ENCODE measurements around the gene OR9K2. TPM values are rescaled to one million over a fixed set of nuclear protein-coding genes. Genes with fewer than 3 reads are reported as not detected.
A peak's percentile ranks its signal among the peaks of the same experiment; 100 is the strongest.
"Not testable (repeated sequence)": the region's sequence is repeated elsewhere in the genome, so short reads cannot be mapped to it uniquely, and the experiment has no call there.

OR9K2 gene
- total RNA-seq (2014; rRNA removed; shearing (Covaris generic)), result not detected in 2 replicates

- no peak for DNase-seq (ENCODE audit: low spot score)
Measured at GRCh38 chr12:55126106-55126505, at the start of gene OR9K2. Gene OR9K2 (plus strand): TSS chr12:55126406. CDS start chr12:55129835, 3,429 bp downstream.

GRCh38 chr12:55092579-55092978, 33.6 kb upstream of the OR9K2 start:
- no peak for DNase-seq (ENCODE audit: low spot score)
- in situ Hi-C loops (cut with HindIII; ENCODE audit: low sequenced_read_pairs), result no loop called here

More at GRCh38 chr12:55126106-55126505, at the start of gene OR9K2:
- in situ Hi-C loops (cut with HindIII; ENCODE audit: low sequenced_read_pairs), result no loop called here

GRCh38 chr12:55112378-55112875, 13.8 kb upstream of the OR9K2 start:
- in situ Hi-C loops (cut with HindIII; ENCODE audit: low sequenced_read_pairs), result no loop called here

GRCh38 chr12:55116152-55116551, 10.1 kb upstream of the OR9K2 start:
- DNase-seq (ENCODE audit: low spot score), result no peak
- in situ Hi-C loops (cut with HindIII; ENCODE audit: low sequenced_read_pairs), result no loop called here

More at GRCh38 chr12:55112378-55112875, 13.8 kb upstream of the OR9K2 start:
- no peak for DNase-seq (ENCODE audit: low spot score)

- in situ Hi-C loops (cut with HindIII; ENCODE audit: low sequenced_read_pairs), result no loop called here
- DNase-seq (ENCODE audit: low spot score), result no peak
Measured at GRCh38 chr12:55132816-55133215, 6.6 kb downstream of the OR9K2 start.

GRCh38 chr12:55142669-55143565, 16.7 kb downstream of the OR9K2 start:
- in situ Hi-C loops (cut with HindIII; ENCODE audit: low sequenced_read_pairs), result no loop called here
- DNase-seq (ENCODE audit: low spot score), result peak; percentile 45

GRCh38 chr12:55143566-55143870, 17.3 kb downstream of the OR9K2 start:
- in situ Hi-C loops (cut with HindIII; ENCODE audit: low sequenced_read_pairs), result no loop called here
- no peak for DNase-seq (ENCODE audit: low spot score)

GRCh38 chr12:55167010-55167640, 40.9 kb downstream of the OR9K2 start:
- in situ Hi-C loops (cut with HindIII; ENCODE audit: low sequenced_read_pairs); DNase-seq (ENCODE audit: low spot score): not testable (repeated sequence)

GRCh38 chr12:55171445-55171844, 45.2 kb downstream of the OR9K2 start:
- DNase-seq (ENCODE audit: low spot score), result no peak

GRCh38 chr12:55171846-55172245, 45.6 kb downstream of the OR9K2 start:
- in situ Hi-C loops (cut with HindIII; ENCODE audit: low sequenced_read_pairs); DNase-seq (ENCODE audit: low spot score): not testable (repeated sequence)

More at GRCh38 chr12:55171445-55171844, 45.2 kb downstream of the OR9K2 start:
- in situ Hi-C loops (cut with HindIII; ENCODE audit: low sequenced_read_pairs), result no loop called here

GRCh38 chr12:55172686-55173085, 46.5 kb downstream of the OR9K2 start:
- no peak for DNase-seq (ENCODE audit: low spot score)
- in situ Hi-C loops (cut with HindIII; ENCODE audit: low sequenced_read_pairs), result no loop called here

GRCh38 chr12:55173456-55173855, 47.2 kb downstream of the OR9K2 start:
- no peak for DNase-seq (ENCODE audit: low spot score)
- in situ Hi-C loops (cut with HindIII; ENCODE audit: low sequenced_read_pairs), result no loop called here

Other genes starting within 250 kb of the OR9K2 start
- gene TESPA1, start 141.6 kb upstream of the OR9K2 start, total RNA-seq (2014; rRNA removed; shearing (Covaris generic)), result not detected in 2 replicates
- not detected in 2 replicates for gene NEUROD4, start 106.4 kb upstream of the OR9K2 start, total RNA-seq (2014; rRNA removed; shearing (Covaris generic))
- gene OR10A7, start 94.6 kb downstream of the OR9K2 start, total RNA-seq (2014; rRNA removed; shearing (Covaris generic)), result not detected in 2 replicates
- gene OR6C74, start 118.2 kb downstream of the OR9K2 start, total RNA-seq (2014; rRNA removed; shearing (Covaris generic)), result not detected in 2 replicates
- gene OR6C6, start 170.2 kb downstream of the OR9K2 start, total RNA-seq (2014; rRNA removed; shearing (Covaris generic)), result not detected in 2 replicates
- gene OR6C1, start 187.9 kb downstream of the OR9K2 start, total RNA-seq (2014; rRNA removed; shearing (Covaris generic)), result not detected in 2 replicates
- not detected in 2 replicates for gene OR6C3, start 204.3 kb downstream of the OR9K2 start, total RNA-seq (2014; rRNA removed; shearing (Covaris generic))
- not detected in 2 replicates for gene OR6C75, start 236.6 kb downstream of the OR9K2 start, total RNA-seq (2014; rRNA removed; shearing (Covaris generic))